Activated naive CD8-positive, alpha-beta T cell treated with anti-CD3 and anti-CD28 coated beads, Interleukin-2, amount 50 U/mL, for 24 hours (primary cell): Measurements from ENCODE around the gene YAF2.
"Not testable (repeated sequence)": the region's sequence is repeated elsewhere in the genome, so short reads cannot be mapped to it uniquely, and the experiment has no call there.

Source experiments
- ATAC-seq: fragments of 150-1000 bp; cut with Tn5 transposase; one replicate; pipeline ENCODE4 v1.10.0; 2021
- DNase-seq: peaks from one replicate; pipeline ENCODE4 v3.0.0; 2021
- H3K27ac Mint-ChIP-seq: one replicate; pipeline ENCODE4 v1.8.0; 2021; ENCODE audit warnings: mild to moderate bottlenecking, mixed read lengths
- H3K27me3 Mint-ChIP-seq: one replicate; pipeline ENCODE4 v1.8.0; 2021; ENCODE audit warnings: mixed read lengths
- H3K36me3 Mint-ChIP-seq: one replicate; pipeline ENCODE4 v1.8.0; 2021; ENCODE audit warnings: low read depth, mixed read lengths
- H3K4me1 Mint-ChIP-seq: one replicate; pipeline ENCODE4 v1.8.0; 2021; ENCODE audit warnings: mixed read lengths
- H3K4me3 Mint-ChIP-seq: one replicate; pipeline ENCODE4 v1.8.0; 2021; ENCODE audit warnings: mild to moderate bottlenecking, moderate library complexity, mixed read lengths
- H3K9me3 Mint-ChIP-seq: one replicate; pipeline ENCODE4 v1.8.0; 2021; ENCODE audit warnings: mixed read lengths

Gene YAF2

GRCh38 chr12:42196723-42197603, 41.1 kb downstream of the YAF2 start:
- ATAC-seq = no peak
- H3K27me3 Mint-ChIP-seq = no peaks in the 10 kb centered on the region
- H3K36me3 Mint-ChIP-seq = peaks cover 24% of the 10 kb centered on the region
- H3K4me3 Mint-ChIP-seq = no peak overlapping the region
- no peaks in the 10 kb centered on the region for H3K4me1 Mint-ChIP-seq
- no peak overlapping the region for H3K27ac Mint-ChIP-seq
- H3K9me3 Mint-ChIP-seq = no peaks in the 10 kb centered on the region
- DNase-seq = no peak

DNA sequence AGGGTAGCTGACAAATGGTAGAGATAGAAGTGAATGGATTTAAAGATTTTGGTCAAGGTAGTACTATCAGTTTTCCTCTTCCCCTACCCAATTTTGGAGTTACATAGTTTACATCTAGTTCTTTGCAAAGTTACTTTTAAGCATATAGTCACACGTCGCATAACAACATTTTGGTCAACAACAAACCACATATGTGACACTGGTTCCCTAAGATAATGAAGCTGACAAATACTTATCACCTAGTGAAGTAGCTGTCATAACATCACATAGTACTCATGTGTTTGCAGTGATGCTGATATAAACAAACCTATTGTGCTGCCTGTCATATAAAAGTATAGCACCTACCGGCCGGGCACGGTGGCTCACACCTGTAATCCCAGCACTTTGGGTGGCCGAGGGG, 45.4 kb downstream of the YAF2 start:
- Mint-ChIP-seq H3K4me3 (no peak overlapping the region), H3K4me1 (peaks cover 6% of the 10 kb centered on the region), H3K27me3 (no peaks in the 10 kb centered on the region), H3K9me3 (no peaks in the 10 kb centered on the region), H3K36me3 (peaks cover 16% of the 10 kb centered on the region), H3K27ac (no peak overlapping the region)
- no peak for DNase-seq
- no peak for ATAC-seq

- H3K27me3 Mint-ChIP-seq = no peaks in the 10 kb centered on the region
- H3K4me1 Mint-ChIP-seq = peaks cover 6% of the 10 kb centered on the region
- H3K27ac Mint-ChIP-seq = no peak overlapping the region
- H3K36me3 Mint-ChIP-seq = peaks cover 16% of the 10 kb centered on the region
- no peak overlapping the region for H3K4me3 Mint-ChIP-seq
- DNase-seq (no peak), ATAC-seq (no peak)
- no peaks in the 10 kb centered on the region for H3K9me3 Mint-ChIP-seq
Observed at GRCh38 chr12:42192258-42192657, 45.8 kb downstream of the YAF2 start.

GRCh38 chr12:42190376-42190775, 47.7 kb downstream of the YAF2 start:
- Mint-ChIP-seq H3K4me3 (no peak overlapping the region), H3K9me3 (no peaks in the 10 kb centered on the region), H3K36me3 (peaks cover 14% of the 10 kb centered on the region), H3K27ac (no peak overlapping the region), H3K4me1 (peaks cover 6% of the 10 kb centered on the region), H3K27me3 (no peaks in the 10 kb centered on the region)
- ATAC-seq (no peak), DNase-seq (no peak)

DNA sequence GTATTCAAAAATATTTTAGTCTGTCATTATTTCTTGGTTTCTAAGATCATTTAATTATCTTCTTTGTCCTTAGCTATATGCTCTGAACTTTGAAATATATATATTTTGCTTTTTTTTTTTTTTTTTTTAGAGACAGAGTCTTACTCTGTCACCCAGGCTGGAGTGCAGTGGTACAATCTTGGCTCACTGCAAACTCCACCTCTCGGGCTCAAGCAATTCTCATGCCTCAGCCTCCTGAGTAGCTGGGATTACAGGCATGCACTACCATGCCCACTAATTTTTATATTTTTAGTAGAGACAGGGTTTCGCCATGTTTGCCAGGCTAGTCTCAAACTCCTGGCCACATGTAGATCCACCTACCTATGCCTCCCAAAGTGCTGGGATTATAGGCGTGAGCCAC, 49.8 kb downstream of the YAF2 start:
- not testable (repeated sequence) for H3K4me1 Mint-ChIP-seq, H3K27me3 Mint-ChIP-seq, H3K4me3 Mint-ChIP-seq, ATAC-seq, H3K27ac Mint-ChIP-seq, DNase-seq, H3K9me3 Mint-ChIP-seq
- peaks cover 14% of the 10 kb centered on the region for H3K36me3 Mint-ChIP-seq

DNA sequence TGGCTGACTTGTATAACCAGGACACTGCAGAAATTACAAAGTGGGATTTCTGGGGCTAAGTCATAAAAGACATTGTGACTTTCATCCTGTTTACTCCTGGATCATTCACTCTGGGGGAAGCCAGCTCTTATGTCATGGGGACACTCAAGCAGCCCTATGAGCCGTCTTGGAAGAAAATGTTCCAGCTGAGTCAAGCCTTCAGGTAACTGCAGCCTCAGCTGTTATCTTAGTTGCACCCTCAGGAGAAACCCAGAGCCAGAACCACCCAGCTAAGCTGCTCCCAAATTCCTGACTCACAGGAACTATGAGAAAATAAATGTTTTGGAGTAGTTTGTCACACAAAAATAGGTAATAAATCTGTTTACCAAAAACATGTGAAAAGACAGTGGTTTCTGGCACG, 50.2 kb downstream of the YAF2 start:
- Mint-ChIP-seq H3K9me3 (no peaks in the 10 kb centered on the region), H3K27ac (no peak overlapping the region), H3K4me3 (no peak overlapping the region), H3K4me1 (peaks cover 12% of the 10 kb centered on the region), H3K27me3 (no peaks in the 10 kb centered on the region), H3K36me3 (peaks cover 12% of the 10 kb centered on the region)
- DNase-seq (no peak), ATAC-seq (no peak)

- ATAC-seq (no peak), DNase-seq (no peak)
- Mint-ChIP-seq H3K36me3 (peaks cover 11% of the 10 kb centered on the region), H3K9me3 (no peaks in the 10 kb centered on the region), H3K4me1 (peaks cover 19% of the 10 kb centered on the region), H3K27me3 (no peaks in the 10 kb centered on the region), H3K4me3 (no peak overlapping the region), H3K27ac (no peak overlapping the region)
Observed at GRCh38 chr12:42186793-42187192, 51.3 kb downstream of the YAF2 start.

DNA sequence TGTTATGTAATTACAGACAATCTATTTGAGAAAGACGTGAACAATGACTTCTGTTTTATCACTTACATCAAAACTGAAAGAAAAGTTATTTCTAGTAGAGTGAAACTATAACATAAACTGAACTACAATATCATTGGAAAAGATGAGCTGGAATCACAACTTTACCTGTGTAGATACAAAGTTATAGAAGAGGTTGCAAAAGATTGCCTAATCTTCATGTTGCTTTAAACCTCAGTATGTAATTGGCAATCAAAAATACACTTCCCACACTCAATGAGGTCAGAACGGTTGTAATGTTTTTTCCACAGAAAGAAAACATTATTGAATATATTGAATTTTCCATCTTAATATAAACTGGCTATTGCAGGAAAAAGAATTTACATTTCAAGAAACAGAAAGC, 55.7 kb downstream of the YAF2 start:
- Mint-ChIP-seq H3K27ac (peak overlapping the region; percentile 14), H3K27me3 (no peaks in the 10 kb centered on the region), H3K4me1 (peaks cover 13% of the 10 kb centered on the region), H3K36me3 (peaks cover 18% of the 10 kb centered on the region), H3K4me3 (no peak overlapping the region), H3K9me3 (no peaks in the 10 kb centered on the region)
- ATAC-seq (no peak), DNase-seq (no peak)

GRCh38 chr12:42180990-42181596, 57.0 kb downstream of the YAF2 start:
- Mint-ChIP-seq H3K27me3 (no peaks in the 10 kb centered on the region), H3K27ac (no peak overlapping the region), H3K4me1 (peaks cover 13% of the 10 kb centered on the region)

DNA sequence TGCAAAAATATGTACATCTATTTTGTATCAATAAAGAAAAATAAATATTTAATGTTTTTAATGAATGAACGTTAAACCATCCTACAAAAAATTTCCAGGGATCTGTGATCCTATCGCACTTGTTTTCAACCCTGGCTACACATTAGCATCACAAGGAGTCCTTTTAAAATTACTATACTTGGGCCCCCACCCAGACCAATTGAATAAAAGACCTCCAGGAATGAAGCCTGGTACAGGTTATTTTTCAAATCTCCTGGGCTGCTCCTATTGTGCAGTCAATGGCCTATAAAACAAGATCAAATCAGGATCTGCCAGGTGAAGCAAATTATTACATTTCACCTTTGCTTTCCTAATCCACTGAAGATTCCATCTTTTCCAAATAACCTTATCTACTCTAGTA, 59.9 kb downstream of the YAF2 start:
- DNase-seq (no peak), ATAC-seq (no peak)
- H3K27ac Mint-ChIP-seq = no peak overlapping the region
- H3K36me3 Mint-ChIP-seq = peaks cover 30% of the 10 kb centered on the region
- H3K4me1 Mint-ChIP-seq = peaks cover 22% of the 10 kb centered on the region
- H3K27me3 Mint-ChIP-seq = no peaks in the 10 kb centered on the region
- H3K9me3 Mint-ChIP-seq = peaks cover 12% of the 10 kb centered on the region
- H3K4me3 Mint-ChIP-seq = no peak overlapping the region

More at GRCh38 chr12:42180990-42181596, 57.0 kb downstream of the YAF2 start:
- peaks cover 8% of the 10 kb centered on the region for H3K9me3 Mint-ChIP-seq
- H3K4me3 Mint-ChIP-seq = no peak overlapping the region
- ATAC-seq = no peak
- H3K36me3 Mint-ChIP-seq = peaks cover 27% of the 10 kb centered on the region
- DNase-seq = no peak

DNA sequence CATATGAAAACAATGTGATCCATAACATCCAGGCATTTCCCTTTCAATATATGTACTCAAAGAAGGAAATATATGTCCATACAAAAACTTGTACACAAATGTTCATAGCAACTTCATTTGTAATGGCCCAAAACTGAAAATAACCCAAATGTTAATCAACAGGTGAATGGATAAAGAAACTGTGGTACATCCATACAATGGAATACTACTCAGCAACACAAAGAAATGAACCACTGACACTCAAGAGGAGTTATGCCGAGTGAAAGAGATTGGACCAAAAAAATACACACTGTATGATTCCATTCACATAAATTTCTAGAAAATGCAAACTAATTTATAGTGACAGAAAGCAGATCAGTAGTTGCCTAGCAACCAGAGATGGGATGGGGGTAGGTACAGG, 63.1 kb downstream of the YAF2 start:
- no peak overlapping the region for H3K27ac Mint-ChIP-seq
- peaks cover 15% of the 10 kb centered on the region for H3K4me1 Mint-ChIP-seq
- peaks cover 27% of the 10 kb centered on the region for H3K36me3 Mint-ChIP-seq
- H3K4me3 Mint-ChIP-seq = no peak overlapping the region
- H3K9me3 Mint-ChIP-seq = peaks cover 12% of the 10 kb centered on the region
- no peaks in the 10 kb centered on the region for H3K27me3 Mint-ChIP-seq
- ATAC-seq (no peak), DNase-seq (no peak)

DNA sequence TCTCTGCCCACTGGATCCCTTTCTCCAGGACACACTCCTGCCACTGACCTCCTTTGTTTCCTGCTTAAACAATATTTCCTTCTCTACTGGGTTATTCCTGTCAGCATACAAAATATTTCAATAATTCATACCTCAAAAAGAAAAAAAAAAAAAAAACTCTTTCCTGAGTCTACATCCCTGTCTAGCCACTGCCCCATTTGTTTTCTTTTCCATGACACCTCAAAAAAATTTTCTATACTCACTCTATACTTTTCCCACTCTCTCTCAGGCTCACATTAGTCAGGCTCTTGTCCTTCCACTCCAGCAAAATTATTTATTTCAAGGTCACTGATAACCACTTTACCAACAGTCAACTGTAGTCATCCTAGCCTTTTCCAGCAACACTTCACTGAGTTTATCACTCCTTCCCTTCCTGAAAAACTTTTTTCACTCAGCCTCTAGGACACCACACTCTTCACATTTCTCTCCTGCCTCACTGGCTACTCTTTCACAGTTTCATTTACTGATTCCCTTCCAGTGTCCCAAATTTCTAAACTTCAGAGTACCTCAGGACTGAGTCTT, 64.0 kb downstream of the YAF2 start:
- ATAC-seq (no peak), DNase-seq (no peak)
- H3K27ac Mint-ChIP-seq = no peak overlapping the region
- H3K4me1 Mint-ChIP-seq = peaks cover 15% of the 10 kb centered on the region
- H3K4me3 Mint-ChIP-seq = no peak overlapping the region
- peaks cover 27% of the 10 kb centered on the region for H3K36me3 Mint-ChIP-seq
- H3K9me3 Mint-ChIP-seq = peaks cover 12% of the 10 kb centered on the region
- H3K27me3 Mint-ChIP-seq = no peaks in the 10 kb centered on the region

- H3K27ac Mint-ChIP-seq = no peak overlapping the region
- peaks cover 12% of the 10 kb centered on the region for H3K9me3 Mint-ChIP-seq
- ATAC-seq (no peak), DNase-seq (no peak)
- H3K4me3 Mint-ChIP-seq = no peak overlapping the region
- no peaks in the 10 kb centered on the region for H3K27me3 Mint-ChIP-seq
- H3K36me3 Mint-ChIP-seq = peaks cover 27% of the 10 kb centered on the region
- H3K4me1 Mint-ChIP-seq = peaks cover 15% of the 10 kb centered on the region
Observed at GRCh38 chr12:42172441-42173210, 65.4 kb downstream of the YAF2 start.

DNA sequence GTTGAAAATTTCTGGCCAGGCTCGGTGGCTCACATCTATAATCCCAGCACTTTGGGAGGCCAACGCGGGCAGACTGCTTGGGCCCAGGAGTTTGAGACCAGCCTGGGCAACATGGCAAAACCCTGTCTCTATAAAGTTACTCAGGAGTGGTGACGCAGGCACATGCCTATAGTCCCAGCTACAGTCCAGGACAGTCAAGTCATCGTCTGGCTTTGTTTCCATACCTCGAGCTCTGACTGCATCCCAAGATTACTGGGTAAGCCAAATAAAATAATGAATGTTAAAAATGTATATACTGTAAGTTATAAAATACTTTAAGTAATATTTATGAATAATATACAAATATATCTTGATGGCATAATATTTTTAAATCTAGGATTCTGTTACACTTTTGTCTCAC, 70.3 kb downstream of the YAF2 start:
- Mint-ChIP-seq H3K36me3 (peaks cover 16% of the 10 kb centered on the region), H3K9me3 (no peaks in the 10 kb centered on the region), H3K27me3 (no peaks in the 10 kb centered on the region), H3K4me1 (peaks cover 17% of the 10 kb centered on the region), H3K4me3 (no peak overlapping the region), H3K27ac (no peak overlapping the region)
- DNase-seq = no peak
- ATAC-seq = no peak
